HS-27A (cell line): ENCODE measurements around the gene FAM47E.
"Not testable (repeated sequence)": the region's sequence is repeated elsewhere in the genome, so short reads cannot be mapped to it uniquely, and the experiment has no call there.

Experiments used
- DNase-seq: peaks from one replicate; pipeline ENCODE4 v3.0.0-alpha.2; 2012; ENCODE audit warnings: low read depth, missing footprints

The FAM47E gene

DNA sequence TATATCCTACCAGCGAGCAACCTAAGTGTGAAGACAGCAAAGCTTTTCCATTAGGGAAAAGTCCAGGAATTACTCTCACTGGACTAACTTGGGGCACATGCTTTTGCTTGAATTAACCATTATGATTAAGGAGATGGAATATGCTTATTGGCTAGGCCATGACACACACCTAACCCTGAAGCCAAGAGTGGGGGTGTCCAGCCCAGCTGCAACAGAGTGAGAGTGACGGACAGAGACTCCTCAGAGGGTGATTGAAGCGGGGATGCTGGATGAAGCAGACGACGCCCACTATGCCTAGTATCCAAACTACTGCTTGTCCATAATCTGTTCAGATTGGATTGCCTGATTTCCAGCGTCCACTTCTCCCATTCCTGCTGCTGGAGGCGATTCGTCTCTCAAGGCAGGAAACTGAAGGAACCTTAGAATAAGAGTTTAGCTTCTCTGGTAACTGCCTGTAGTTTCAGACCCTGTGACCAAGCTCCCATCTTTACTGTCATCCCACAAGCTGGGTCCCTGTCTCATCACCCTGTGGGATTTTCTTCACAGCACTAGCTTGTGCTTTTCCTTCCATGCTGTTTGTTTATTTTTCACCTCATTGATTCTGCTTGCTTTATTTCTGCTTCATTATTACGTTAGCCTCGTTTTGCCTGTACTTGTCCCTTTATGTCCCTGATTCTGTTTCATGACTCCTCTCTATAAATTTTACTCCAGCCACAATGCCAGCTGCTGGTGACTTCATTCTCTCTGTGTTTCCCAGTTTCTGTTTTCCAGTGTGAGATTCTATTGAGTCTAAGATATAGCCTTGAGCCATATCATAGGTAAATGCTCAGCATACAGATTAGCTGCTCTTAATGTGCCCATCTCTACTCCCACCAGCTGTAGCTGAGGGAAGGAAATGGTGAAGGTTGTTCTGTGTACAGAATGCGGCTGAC, 19.0 kb downstream of the FAM47E start:
- no peak for DNase-seq

DNA sequence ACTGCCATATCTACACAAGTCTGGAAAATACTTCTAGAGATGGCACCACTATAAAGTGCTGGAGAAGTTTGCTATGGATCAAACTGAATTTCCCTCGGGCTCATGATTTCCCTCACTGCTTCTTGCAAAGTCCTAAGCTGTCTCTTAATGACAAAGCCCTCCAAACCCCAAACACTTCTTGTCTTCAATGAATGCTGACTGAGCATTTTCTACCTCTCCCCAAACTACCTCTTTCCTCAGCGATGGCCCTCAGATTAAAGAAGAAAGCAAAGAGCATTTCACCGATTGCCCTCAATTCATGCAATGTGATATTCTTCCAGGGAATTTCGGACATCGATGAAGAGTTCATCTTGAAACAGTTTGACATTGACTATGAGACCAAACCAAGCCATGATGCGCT, 19.7 kb downstream of the FAM47E start:
- no peak for DNase-seq

DNA sequence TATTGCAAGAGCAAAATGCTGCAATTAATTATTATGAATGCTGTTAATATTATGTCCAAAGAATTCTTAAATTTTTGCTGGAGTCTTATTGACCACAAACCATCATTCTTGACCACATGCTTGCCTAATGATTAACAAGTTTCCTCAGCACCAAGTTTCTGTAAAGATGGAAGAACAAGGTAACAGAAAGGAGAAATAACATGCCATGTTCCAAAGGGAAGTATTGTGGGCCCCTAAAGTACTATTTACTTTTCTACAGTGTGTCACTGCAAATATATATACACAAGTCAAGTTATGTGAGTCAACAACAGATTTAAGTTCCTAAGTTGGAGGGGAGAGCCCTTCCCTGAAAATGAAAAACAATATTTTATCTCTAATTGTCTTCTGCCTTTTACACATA, 20.6 kb downstream of the FAM47E start:
- DNase-seq, result no peak

DNA sequence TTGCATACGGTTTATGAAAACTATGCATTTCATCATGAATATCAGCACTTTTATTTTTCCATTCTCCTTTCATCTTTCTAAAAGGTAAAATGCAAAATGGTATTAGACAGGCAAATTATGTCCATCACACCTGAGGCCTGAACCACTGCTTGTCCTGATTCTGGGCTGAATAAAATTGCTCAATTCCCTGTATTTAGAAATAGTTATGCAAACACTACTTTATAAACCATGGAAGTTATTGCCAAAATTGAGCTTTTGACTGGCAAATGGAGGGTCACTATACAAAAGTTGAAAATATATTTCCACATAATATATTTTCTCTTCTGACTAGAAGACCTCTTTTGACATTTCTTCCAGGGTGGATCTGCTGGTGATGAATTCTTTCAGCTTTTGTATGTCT, 21.1 kb downstream of the FAM47E start:
- DNase-seq, result no peak

DNA sequence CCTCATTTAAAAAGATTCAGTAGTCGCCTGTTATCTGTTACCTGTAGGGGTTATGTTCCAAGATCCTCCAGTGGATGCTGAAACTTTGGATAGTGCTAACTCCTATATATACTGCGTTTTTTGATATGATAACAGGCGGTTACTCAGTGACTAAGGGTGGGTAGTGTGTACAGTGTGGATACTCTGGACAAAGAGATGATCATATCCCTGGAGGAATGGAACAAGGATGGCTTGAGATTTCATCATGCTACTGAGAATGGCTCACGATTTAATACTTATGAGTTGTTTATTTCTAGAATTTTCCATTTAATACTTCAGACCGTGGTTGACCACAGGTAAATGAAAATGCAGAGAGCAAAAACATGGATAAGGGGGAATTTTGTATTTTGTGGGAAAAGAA, 21.5 kb downstream of the FAM47E start:
- DNase-seq, result no peak

DNA sequence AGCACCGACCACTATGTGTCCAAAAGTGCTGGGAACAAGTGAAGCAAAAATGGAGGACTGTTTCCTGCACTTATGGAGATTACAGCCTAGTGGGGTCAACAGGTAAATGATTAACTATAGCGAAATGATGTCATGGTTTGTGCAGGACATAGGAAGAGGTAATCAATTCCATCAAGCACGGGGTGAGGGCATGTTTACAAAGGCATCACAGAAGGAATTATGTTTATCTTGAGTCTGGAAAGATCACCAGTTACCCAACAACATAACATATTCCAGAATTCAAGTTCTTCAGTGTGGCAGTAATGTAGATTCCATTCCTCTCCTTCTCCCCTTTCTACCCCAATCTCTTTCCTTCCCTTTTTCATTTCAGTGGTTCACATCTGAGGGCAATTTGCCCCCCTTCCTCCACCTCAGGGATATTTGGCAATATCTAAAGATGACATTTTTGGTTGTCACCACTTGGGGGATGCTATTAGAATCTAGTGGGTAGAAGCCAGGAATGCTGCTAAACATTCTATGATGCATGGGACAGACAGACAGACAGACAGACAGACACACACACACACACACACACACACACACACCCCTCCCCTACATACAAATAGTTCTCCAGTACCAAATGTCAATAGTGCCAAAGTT, 24.1 kb downstream of the FAM47E start:
- no peak for DNase-seq

DNA sequence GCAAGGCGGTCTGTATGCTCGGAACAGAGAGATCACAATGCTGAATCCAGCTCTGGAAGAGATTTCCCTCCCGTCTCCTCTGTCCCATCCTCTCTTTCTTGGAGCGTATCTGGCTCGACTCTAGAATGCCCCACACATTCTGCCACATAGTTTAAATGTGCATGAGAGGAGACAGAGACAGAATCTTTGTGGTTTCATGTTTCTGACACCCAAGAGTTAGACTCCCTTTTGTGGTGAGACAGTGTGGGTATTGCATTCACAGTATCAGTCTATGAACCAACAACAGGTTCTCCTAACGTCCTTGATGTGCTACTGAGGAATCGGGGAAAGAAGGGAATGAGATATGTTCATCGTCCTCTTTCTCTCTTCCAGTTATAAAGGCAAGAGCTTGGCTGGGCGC, 25.3 kb downstream of the FAM47E start:
- DNase-seq, result no peak

DNA sequence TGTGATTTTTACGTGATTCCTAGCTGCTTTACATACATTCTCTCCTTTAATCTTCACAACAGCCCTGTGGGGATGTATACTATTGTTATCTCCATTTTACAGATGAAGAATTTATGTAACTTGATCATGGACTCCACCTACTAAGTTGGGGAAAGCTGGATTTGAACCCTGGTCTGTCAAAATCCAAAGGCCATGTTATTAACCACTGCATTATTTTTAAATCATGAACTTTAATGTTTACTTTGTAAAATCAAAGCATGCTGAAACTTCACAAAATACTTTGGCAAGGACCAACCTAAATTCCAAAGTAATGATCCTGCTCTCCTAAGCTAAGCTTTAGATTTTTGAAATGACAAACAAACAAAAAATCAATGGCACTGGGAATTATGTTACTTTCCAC, 26.1 kb downstream of the FAM47E start:
- DNase-seq, result no peak

DNA sequence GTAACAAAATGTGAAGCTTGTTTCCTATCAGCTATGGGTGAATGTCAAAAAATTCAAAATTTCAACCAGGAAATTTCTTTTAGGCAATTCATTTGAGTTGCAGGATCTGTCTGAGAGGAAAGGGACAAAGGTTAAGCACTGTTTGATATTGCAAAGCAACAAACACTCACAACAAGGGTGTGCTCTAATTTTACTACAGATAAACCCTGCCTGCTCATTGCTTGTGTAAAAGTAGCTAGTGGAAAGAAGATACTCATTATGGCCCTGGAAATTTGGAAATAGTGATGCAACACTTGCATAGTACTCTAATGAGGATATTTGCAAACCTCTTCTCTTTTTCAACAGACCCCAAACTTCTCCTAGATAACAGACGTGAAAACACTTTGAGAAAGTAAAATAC, 27.1 kb downstream of the FAM47E start:
- DNase-seq, result no peak

DNA sequence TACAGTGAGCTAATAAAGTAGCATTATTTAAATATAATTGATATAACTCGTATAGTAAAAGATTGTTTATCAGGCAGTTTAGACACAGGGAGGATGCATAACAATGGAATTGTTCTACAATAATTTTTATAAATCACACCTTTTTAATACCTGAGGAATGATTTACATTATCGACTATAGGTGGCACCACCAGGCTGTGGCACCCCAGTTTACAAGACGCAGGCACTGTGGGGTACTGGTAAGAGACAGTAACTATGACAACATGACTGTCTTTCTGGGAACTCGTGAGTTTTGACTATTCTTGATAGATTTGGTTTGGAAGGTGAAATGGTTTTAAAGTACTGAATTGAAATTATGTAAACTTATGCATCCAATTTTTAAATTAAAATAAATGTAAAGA, 27.9 kb downstream of the FAM47E start:
- DNase-seq, result no peak

DNA sequence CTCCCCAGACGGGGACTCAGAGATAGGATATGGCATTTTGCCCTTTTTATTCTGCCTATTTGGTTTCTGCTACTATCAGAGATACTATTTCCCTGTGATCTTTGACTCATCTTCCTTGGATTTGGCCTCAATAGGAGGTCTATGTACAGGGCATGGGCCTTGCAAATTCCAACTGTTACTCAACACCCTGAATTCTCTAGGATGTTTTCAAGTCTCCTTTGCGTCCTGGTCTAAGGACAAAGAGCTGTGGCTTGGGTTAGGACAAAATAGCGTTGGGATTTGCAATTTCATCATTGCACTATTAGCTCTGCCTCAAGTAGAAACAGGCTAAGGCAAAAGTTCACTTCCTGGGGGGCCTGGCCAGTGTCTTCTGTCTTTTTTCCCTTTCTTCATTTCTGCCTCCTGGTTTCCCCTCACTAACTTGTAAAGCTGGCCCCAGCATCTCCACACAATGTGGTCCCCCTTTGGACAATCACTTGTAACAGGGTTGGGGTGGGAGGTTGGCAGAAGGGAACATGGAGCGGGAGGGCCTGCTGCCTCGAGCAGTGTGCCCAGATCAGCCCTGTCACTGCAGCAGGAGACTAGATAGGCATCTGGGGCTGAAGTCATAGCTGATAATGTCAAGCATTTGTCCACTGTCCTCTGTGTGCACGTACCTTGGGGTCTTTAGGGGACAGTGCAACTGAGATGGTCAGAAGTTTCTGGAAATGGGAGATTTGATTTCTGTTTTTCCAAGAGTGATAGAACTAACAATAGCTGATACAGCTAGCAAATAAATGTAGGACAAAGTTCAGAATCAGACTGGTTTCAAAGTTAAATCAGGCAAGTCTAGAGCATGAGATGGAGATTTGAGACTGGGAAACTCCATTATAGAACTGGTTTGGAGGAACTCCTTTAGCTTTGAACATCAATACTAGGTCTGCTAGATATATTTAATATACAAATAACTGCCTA, 29.2 kb downstream of the FAM47E start:
- DNase-seq, result no peak

DNA sequence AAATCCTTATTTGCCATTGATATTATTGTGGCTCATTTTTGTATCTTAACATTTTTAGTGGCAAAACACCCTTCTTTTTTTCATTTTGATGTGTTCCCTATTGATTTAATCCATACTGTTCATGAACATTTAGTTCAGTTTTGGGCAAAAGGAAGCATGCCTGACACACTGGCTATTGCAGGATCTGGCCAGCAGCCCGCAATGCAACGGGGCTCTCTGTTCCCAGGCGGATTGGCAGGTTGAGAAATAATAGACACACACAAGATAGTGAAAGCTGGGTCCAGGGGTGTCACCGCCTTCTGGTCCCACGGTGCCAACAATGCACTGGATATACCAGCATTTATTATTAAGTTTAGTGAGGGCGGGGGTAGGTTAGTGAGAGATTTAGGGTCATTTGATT, 30.1 kb downstream of the FAM47E start:
- DNase-seq, result not testable (repeated sequence)

DNA sequence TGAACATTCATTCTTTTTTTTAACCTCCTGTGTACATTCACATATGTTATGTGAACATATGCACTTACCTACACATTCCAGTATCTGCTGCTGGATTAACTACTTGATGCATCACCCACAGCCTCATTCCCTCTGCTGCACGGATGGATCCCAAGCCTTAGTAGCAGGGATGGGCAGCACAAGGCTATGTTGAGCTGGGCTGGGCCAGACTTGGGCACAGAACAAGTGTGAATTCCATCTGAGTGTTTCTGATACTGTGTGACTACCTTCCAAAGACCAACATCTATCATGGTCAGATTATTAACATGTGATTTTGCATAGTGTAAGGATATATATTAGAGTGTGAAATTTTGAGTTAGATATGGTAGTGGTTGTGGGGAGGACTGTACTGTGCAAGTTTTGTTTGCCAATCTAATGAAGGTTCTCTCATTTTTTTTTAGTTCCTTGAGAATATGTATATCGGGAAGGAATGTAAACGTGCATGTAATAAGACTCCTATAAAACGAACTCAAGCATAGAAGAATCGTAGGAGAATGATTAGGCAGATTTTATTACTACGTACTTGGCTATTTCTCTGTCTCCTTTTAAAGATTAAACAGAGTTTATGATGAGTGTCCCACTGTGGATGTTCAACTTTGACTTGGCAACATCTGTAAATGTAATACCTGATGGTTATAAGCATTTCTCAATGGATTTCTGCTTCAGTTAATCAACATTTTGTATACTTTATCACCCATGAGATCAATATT, 31.6 kb downstream of the FAM47E start:
- DNase-seq, result no peak

DNA sequence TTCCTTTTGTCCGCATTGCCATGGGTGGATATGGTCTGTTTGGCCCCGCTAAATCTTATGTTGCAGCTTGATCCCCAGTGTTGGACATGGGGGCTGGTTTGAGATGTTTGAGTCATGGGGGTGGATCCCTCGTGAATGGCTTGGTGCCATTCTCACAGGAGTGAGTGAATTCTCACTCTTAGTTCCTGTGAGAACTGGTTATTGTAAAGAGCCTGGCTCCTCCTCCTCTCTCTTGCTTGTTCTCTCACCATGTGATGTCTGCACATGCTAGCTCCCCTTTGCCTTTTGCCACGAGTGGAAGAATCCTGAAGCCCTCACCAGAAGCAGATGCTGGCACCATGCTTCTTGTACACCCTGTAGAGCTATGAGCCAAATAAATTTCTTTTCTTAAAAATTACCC, 32.4 kb downstream of the FAM47E start:
- DNase-seq, result no peak

DNA sequence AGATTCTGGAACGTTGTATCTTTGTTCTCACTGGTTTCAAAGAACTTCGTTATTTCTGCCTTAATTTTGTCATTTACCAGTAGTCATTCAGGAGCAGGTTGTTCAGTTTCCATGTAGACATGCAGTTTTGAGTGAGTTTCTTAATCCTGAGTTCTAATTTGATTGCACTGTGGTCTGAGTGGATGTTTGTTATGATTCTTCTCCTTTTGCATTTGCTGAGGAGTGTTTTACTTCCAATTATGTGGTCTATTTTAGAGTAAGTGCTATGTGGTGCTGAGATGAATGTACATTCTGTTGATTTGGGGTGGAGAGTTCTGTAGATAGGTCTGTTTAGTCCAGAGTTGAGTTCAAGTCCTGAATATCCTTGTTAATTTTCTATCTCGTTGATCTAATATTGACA, 36.3 kb downstream of the FAM47E start:
- not testable (repeated sequence) for DNase-seq

DNA sequence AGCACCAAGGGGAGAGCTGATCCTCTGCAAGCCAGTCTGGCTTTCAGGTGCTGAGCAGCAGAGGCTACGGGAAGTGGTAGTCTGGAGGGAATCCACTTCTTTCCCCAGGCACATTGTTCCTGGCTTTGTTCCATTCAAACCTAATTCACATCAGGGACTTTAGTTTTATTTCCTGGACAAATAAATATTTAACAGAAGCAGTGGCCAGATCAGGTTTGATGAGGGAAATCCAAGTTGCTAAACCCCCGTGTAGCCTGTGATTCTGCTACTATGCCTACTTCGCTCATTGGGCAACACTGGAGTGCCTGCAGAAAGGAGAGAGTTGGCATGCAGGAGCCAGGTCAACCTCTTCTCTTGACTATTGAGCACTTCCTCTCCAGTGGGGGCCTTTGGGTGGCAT, 41.2 kb downstream of the FAM47E start:
- no peak for DNase-seq

DNA sequence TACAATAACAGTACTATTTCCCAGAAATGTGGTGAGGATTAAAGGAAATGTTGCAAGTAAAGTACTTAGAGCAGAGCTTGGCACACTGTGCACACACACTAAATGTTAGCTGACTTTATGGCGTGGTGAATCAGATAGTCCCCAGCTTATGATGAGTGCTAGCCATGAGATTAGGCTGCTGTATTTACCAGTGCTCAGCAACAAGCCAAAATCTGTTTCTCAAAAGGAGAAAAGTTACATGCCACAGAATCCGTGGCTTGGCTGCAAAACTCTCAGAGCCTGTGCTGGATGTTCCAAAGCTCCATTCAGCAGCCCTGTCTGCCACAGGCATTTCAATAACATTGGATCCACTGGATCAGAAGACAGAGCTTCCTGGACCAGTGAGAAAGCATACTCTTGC, 42.3 kb downstream of the FAM47E start:
- no peak for DNase-seq

DNA sequence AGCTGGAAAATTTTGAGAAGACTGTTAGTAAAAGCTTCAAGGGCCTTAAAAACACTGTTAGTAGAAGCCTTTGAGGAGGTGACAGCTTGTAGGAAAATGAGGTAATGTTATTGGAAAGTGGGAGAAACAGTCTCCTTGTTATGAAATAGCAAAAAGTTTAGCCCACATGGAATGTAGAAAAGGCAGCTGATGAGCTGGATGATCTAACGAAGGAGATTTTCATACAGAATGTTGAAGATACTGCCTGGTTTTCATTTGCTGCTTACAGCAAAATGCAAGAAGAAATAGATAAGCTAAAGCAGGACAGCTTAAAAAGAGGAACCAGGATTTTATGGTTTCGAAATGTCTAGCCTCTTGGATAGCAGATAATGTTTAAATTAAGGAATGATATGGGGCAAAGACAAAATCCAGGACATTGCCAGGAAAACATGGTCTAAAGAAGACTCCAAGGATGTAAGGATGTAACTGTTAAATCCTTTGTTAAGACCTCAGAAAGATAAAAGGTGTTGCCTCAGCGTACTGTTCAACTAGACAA, 44.8 kb downstream of the FAM47E start:
- DNase-seq, result no peak

DNA sequence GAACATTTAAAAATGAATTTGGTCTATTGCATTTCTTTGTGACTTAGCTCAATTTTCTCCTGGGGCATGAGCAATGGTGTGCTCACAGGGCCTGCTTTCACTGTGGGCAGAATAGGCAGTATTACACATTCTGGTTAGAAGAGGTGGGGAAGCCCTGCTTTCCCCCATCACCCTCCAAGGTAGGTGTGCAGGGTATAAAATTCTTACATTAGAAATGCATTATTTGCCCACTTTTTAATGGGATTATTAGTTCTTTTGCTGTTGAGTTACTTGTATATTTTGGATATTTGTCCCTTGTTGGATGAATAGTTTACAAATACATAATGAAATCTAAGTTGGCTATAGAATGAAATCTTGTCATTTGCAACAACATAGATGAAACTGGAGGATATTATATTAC, 46.7 kb downstream of the FAM47E start:
- DNase-seq, result no peak

DNA sequence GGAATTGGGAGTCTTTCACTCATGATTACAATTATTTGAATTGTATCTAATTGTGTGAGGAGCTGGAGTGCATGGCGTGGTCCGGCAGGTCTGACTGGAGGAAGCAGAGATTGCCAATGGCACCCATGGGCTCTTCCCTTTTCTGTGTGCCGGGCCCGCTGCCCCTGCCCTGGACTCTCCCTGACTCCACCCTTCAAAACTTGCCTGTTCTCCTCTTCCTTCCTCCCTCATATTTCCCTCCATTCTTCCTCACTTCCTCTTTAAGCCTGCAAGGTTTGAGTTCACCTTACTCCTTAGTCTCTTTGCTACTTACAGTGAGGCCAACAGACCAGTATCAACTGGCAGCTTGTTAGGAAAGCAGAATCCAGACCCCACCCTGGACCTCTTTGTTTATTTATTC, 48.5 kb downstream of the FAM47E start:
- no peak for DNase-seq

DNA sequence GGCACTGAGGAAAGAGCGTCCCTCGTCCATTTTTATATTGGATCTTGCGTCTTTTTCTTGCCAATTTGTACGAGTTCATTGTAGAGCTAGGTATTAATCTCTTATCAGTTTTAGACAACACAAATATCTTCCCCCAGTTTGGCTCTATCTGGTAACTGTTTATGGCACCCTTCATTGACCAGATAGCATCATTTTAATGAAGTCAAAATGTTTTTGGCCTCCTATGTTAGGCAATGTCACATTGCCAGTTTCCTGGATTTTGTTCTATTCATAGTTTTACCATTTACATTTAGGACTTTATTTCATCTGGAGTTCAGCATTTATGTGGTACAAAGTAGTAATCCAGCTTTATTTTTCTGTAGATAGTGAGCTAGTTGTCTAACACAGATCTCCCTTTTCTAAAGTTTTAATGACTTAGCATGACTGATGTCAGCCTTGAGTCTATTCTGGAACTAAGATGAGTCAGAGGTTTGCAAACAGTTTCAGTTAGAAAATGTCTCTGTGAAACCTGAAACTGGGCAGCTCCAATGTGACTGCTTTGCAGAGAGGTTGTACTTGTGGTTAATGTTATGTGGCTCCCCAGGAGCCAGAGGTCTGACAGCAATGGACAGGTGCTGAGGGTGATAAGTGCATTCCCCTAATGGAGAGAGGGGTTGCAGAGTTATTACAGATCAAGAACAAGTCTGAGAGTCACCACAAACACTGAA, 49.7 kb downstream of the FAM47E start:
- DNase-seq, result peak; percentile 40
